Sigmoid colon (tissue), 7 donors: Measurements from ENCODE around the gene MYLK4. TPM values are rescaled to one million over a fixed set of nuclear protein-coding genes. Genes with fewer than 3 reads are reported as not detected.

Experiments
- DNase-seq: peaks from one replicate; pipeline ENCODE4 v3.0.0-alpha.2; 2019
- H3K27ac ChIP-seq, 4 donors: fragments of 200-600 bp; sonication (generic); one replicate each; pipeline ENCODE4 v1.5.1; 2016 to 2019; ENCODE audit warnings: mild to moderate bottlenecking in 1 of 4
- H3K27me3 ChIP-seq, 3 donors: fragments of 200-600 bp; sonication (generic); one replicate each; pipeline ENCODE4 v1.5.1; 2019; ENCODE audit warnings: mild to moderate bottlenecking in 1 of 3
- H3K36me3 ChIP-seq, 4 donors: fragments of 200-600 bp; sonication (generic); one replicate each; pipeline ENCODE4 v1.5.1; 2016 to 2019
- H3K4me1 ChIP-seq, 4 donors: fragments of 200-600 bp; sonication (generic); one replicate each; pipeline ENCODE4 v1.5.1; 2017 to 2019
- H3K4me3 ChIP-seq, 4 donors: fragments of 200-600 bp; sonication (generic); one replicate each; pipeline ENCODE4 v1.5.1; 2017 to 2019; ENCODE audit warnings: mild to moderate bottlenecking in 2 of 4, moderate library complexity in 1 of 4
- H3K9me3 ChIP-seq, 4 donors: fragments of 200-600 bp in 3 of 4; sonication (generic) in 3 of 4; one replicate each; pipeline versions ENCODE4 v1.5.1 to v1.6.1; 2013 to 2019
- EP300 ChIP-seq, 4 donors: sonication (generic); formaldehyde crosslinking; IDR thresholded peaks; one replicate each; pipeline ENCODE4 v1.6.1; 2017; ENCODE audit warnings: antibody characterized with exemption in 4 of 4
- POLR2A ChIP-seq, 2 donors: fragments of 450-650 bp; IDR thresholded peaks; one replicate each; pipeline ENCODE4 v1.6.1; 2016; ENCODE audit warnings: antibody characterized with exemption in 2 of 2, mild to moderate bottlenecking in 2 of 2, moderate library complexity in 2 of 2
- POLR2AphosphoS5 ChIP-seq, 4 donors: sonication (generic); formaldehyde crosslinking; IDR thresholded peaks; one replicate each; pipeline ENCODE4 v1.6.1; 2017; ENCODE audit warnings: antibody characterized with exemption in 4 of 4
- WGBS, 2 donors: extraction: QIAGEN DNeasy Blood & Tissue Kit; methylation state at CpG; one replicate each; pipeline ENCODE4 v1.1.7; 2013; 5-methylcytosine and 5-hydroxymethylcytosine counted together
- intact Hi-C: fragments of 100-400 bp; cut with DNase I; formaldehyde crosslinking; loops from one replicate; pipeline ENCODE4 v1.15.1; 2023
- polyA plus RNA-seq, 3 donors: library from polyadenylated mRNA; stranded (reverse); fragments of 200-250 nt; gene quantifications; one replicate each; pipeline ENCODE4 v1.2.3, GENCODE V29; 2013
- total RNA-seq, 4 donors: library from RNA; depleted of rRNA; stranded (reverse); fragments of >200 nt; gene quantifications; one replicate each; pipeline ENCODE4 v1.1.0, GENCODE V29; 2016
- TF ChIP-seq, protein P1 (sequence below), 4 experiments: fragments of 450-650 bp in 3 of 4; fragments of 200-600 bp in 1 of 4; IDR thresholded peaks; one replicate each; pipeline ENCODE4 v1.5.1; 2016 to 2019; ENCODE audit warnings: antibody characterized with exemption in 4 of 4, mild to moderate bottlenecking in 3 of 4, moderate library complexity in 2 of 4
- donor health status: healthy with polysubstance abuse.
- donor health status: Bipolar disorder and iron deficiency.
- donor health status: healthy.

MYLK4 gene
- total RNA-seq (1 to 10 TPM in 1 of 4 donors, under 1 TPM in 3; 0.28 to 1.1 (median 0.34) TPM), polyA plus RNA-seq (under 1 TPM in 2 of 3 donors, not detected in 1; under 0.01 to 0.31 TPM)

DNA sequence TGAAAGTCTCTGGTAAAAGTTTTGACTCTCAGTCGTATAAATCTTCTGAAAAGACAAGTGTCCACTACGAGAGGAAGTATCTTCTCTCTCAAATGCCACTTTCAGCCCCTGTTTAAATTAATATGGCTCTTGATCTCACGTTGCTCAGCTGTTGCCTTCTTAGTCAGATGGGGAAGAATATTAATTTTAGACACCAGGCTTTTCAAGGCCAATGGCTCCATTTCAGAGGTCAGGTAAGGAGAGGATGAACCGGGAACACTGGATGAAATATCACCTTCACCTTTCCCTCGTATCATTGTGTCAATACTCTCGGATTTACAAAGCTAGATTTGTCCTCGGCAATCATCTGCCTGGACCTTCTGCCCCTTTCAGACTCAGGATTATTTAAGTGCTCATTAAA is at the start of gene MYLK4:
MYLK4 (minus strand) TSS at position 91 of the 400 bp plus-strand sequence. CDS start 1,628 bp downstream, outside the sequence.
- Histone ChIP-seq H3K4me1 (peaks cover 0 to 4% (median 0%) of the 10 kb centered on the region in 4 donors), H3K36me3 (no peaks in the 10 kb centered on the region), H3K27me3 (no peaks in the 10 kb centered on the region), H3K27ac (no peak within 1 kb of the TSS), H3K4me3 (no peak within 1 kb of the TSS), H3K9me3 (no peaks in the 10 kb centered on the region)
- no peak for DNase-seq
- 65 to 86% methylated on average over 7 of the region's 7 CpGs for WGBS, 2 donors
- intact Hi-C loops = loop anchor here (1.0 to 10.0 kb wide), 2 partner anchors 116 to 1155 kb away; no protein-coding TSS in a partner anchor
- TF ChIP-seq, protein P1, sequence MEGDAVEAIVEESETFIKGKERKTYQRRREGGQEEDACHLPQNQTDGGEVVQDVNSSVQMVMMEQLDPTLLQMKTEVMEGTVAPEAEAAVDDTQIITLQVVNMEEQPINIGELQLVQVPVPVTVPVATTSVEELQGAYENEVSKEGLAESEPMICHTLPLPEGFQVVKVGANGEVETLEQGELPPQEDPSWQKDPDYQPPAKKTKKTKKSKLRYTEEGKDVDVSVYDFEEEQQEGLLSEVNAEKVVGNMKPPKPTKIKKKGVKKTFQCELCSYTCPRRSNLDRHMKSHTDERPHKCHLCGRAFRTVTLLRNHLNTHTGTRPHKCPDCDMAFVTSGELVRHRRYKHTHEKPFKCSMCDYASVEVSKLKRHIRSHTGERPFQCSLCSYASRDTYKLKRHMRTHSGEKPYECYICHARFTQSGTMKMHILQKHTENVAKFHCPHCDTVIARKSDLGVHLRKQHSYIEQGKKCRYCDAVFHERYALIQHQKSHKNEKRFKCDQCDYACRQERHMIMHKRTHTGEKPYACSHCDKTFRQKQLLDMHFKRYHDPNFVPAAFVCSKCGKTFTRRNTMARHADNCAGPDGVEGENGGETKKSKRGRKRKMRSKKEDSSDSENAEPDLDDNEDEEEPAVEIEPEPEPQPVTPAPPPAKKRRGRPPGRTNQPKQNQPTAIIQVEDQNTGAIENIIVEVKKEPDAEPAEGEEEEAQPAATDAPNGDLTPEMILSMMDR (IDR thresholded peaks at IDR 0.05) = no peak
- TF ChIP-seq EP300 (IDR thresholded peaks at IDR 0.05) = no peak
- TF ChIP-seq POLR2A (IDR thresholded peaks at IDR 0.05) = no peak
- no peak for TF ChIP-seq POLR2AphosphoS5 (IDR thresholded peaks at IDR 0.05)

DNA sequence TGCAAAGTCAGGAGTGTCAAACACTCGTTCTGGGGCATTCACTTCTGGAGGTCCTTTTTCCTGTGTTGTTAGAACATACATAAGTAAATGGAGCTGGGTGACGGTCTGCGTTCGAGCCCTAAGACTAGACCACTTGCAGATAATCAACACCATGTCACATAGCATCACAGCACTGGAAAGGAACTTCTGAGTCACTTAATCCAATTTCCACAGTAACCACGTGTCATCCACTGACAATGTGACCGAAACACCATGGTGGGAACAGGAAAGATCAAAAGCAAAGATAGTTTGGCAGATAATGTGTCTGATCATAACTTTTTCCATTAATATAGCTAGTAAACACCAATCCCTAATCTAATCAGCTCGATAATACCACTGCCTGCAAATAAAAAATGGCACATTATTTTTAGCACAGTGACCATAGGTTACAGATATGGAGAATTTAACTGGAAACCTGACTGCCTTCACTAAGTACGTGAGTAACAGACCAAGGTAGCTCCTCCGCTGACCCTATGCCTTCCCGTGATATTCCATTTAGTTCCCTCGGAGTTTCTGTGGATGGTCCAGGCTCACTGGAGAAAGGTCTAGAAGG is 49.3 kb upstream of the MYLK4 start:
- DNase-seq = no peak
- intact Hi-C loops = no loop called here
- Histone ChIP-seq H3K27me3 (no peaks in the 10 kb centered on the region), H3K4me3 (no peak overlapping the region), H3K4me1 (peaks cover 0 to 8% (median 0%) of the 10 kb centered on the region in 4 donors), H3K9me3 (no peaks in the 10 kb centered on the region), H3K27ac (no peak overlapping the region), H3K36me3 (no peaks in the 10 kb centered on the region)
- TF ChIP-seq POLR2A (IDR thresholded peaks at IDR 0.05) (no peak), EP300 (IDR thresholded peaks at IDR 0.05) (no peak)
- 84 to 90% methylated on average over 11 of the region's 11 CpGs for WGBS, 2 donors

DNA sequence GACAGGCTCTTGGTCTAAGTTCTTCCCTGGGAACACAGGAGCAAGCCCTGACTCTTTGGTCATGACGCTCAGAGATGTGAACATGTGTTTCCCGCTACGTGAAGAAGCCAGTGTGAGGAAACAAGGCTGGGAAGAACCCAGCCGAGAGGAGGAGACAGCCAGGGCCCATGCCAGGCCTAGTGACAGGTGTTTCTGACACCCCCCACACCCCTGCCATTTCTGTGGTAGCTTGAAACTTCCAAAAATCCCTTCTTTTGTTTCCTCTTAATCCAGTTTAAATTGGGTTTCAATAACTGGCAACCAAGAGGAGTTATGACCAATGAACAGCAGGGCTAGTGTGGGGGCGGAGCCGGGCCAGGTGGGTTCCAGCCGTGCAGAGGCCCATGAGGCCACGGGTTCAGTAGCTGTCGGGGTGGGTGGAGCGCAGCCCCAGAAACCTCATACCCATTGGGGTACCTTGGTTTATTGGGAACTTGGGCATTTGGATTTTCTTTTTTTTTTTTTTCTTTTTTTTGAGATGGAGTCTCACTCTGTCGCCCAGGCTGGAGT is 47.9 kb upstream of the MYLK4 start:
- intact Hi-C loops = no loop called here
- no peak for TF ChIP-seq POLR2A (IDR thresholded peaks at IDR 0.05)
- TF ChIP-seq POLR2AphosphoS5 (IDR thresholded peaks at IDR 0.05) = no peak
- no peak for TF ChIP-seq EP300 (IDR thresholded peaks at IDR 0.05)
- TF ChIP-seq, protein P1 (IDR thresholded peaks at IDR 0.05) = no peak
- Histone ChIP-seq H3K4me3 (no peak overlapping the region), H3K27ac (no peak overlapping the region), H3K36me3 (no peaks in the 10 kb centered on the region), H3K4me1 (peaks cover 0 to 13% (median under 1%) of the 10 kb centered on the region in 4 donors), H3K9me3 (no peaks in the 10 kb centered on the region), H3K27me3 (no peaks in the 10 kb centered on the region)
- 86 to 92% methylated on average over 11 of the region's 11 CpGs for WGBS, 2 donors
- no peak for DNase-seq

DNA sequence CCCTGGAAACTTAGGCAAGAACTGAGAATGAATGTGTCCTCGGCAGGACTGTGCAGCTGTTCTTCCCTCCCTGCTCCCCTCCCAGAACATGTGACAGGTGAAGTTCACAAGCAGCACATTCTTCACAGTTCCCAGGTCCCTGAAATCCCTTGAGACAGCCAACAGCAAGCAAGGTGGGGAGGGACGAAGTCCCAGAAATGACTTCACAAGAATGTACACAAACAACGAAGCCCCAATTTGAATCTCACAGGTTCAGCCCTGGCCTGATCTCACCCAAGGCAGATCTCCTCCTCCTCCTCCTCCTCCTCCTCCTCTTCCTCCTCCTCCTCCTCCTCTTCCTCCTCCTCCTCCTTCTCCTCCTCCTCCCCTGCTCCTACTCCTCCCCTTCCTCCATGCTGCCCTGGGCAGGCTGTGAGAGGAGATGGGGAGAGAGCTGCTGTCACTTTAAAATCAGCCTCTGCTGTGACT is 46.9 kb upstream of the MYLK4 start:
- no peaks in the 10 kb centered on the region for H3K27me3 ChIP-seq
- intact Hi-C loops = no loop called here
- no peak for TF ChIP-seq POLR2A (IDR thresholded peaks at IDR 0.05)
- TF ChIP-seq, protein P1 (IDR thresholded peaks at IDR 0.05) = no peak
- no peak for TF ChIP-seq EP300 (IDR thresholded peaks at IDR 0.05)
- no peak for TF ChIP-seq POLR2AphosphoS5 (IDR thresholded peaks at IDR 0.05)
- no peaks in the 10 kb centered on the region for H3K9me3 ChIP-seq
- no peak overlapping the region for H3K27ac ChIP-seq
- WGBS, 2 donors = 11 to 24% methylated on average over 3 of the region's 3 CpGs
- H3K4me3 ChIP-seq = no peak overlapping the region
- H3K36me3 ChIP-seq = no peaks in the 10 kb centered on the region
- no peak for DNase-seq
- peaks cover 0 to 21% (median 2%) of the 10 kb centered on the region in 4 donors for H3K4me1 ChIP-seq

DNA sequence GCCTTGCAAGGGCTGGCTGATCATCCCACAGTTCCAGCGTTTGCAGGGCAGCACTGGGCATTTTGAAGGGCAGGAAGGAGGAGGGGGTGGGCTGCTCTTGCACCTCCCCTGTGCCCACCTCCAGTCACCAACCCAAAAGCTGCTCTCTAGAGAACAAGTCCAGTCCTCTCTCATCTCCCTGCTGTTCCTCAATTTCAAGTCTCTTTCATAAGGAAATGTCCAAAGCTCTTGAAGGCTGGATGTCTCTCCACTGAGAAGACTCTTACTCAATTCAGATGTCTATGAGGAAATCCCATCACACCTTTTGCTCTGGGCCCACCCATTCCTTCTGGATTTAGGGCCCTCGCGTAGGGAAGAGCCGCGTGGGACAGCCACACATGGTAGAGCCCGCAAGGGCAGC is 46.1 kb upstream of the MYLK4 start:
- intact Hi-C loops = no loop called here
- Histone ChIP-seq H3K4me3 (no peak overlapping the region), H3K4me1 (peaks cover 0 to 29% (median 6%) of the 10 kb centered on the region in 4 donors), H3K9me3 (no peaks in the 10 kb centered on the region), H3K36me3 (no peaks in the 10 kb centered on the region), H3K27me3 (no peaks in the 10 kb centered on the region), H3K27ac (no peak overlapping the region)
- DNase-seq = no peak
- TF ChIP-seq EP300 (IDR thresholded peaks at IDR 0.05) = no peak
- TF ChIP-seq POLR2A (IDR thresholded peaks at IDR 0.05) = no peak
- TF ChIP-seq, protein P1 (IDR thresholded peaks at IDR 0.05) = no peak
- no peak for TF ChIP-seq POLR2AphosphoS5 (IDR thresholded peaks at IDR 0.05)
- WGBS, 2 donors = 75 to 77% methylated on average over 6 of the region's 6 CpGs
